Neuronal stem cell (in vitro differentiated cells): Measurements from ENCODE around the gene ARFRP1. TPM values are rescaled to one million over a fixed set of nuclear protein-coding genes. Genes with fewer than 3 reads are reported as not detected.
A peak's percentile ranks its signal among the peaks of the same experiment; 100 is the strongest.

ENCODE experiments used
- DNase-seq: peaks from one replicate; pipeline ENCODE4 v3.0.0-alpha.2; 2013; ENCODE audit warnings: low spot score
- H2AFZ ChIP-seq: one replicate; pipeline ENCODE4 v1.6.1; 2013; ENCODE audit warnings: mild to moderate bottlenecking, low read length, inconsistent platforms
- H2AK5ac ChIP-seq: 2 replicates; pipeline ENCODE4 v1.6.1; 2013; ENCODE audit warnings: low read depth, mild to moderate bottlenecking, inconsistent platforms, low read length, moderate library complexity, mixed read lengths
- H2BK120ac ChIP-seq: 2 replicates; pipeline ENCODE4 v1.6.1; 2013; ENCODE audit warnings: low read depth, mild to moderate bottlenecking, inconsistent platforms, low read length, moderate library complexity, mixed read lengths
- H2BK12ac ChIP-seq: one replicate; pipeline ENCODE4 v1.6.1; 2013; ENCODE audit warnings: low read length, inconsistent platforms
- H2BK15ac ChIP-seq: 2 replicates; pipeline ENCODE4 v1.6.1; 2013; ENCODE audit warnings: mild to moderate bottlenecking, low read length, inconsistent platforms, mixed read lengths
- H2BK5ac ChIP-seq: one replicate; pipeline ENCODE4 v1.6.1; 2013; ENCODE audit warnings: inconsistent platforms, mild to moderate bottlenecking, low read length, moderate library complexity
- H3K14ac ChIP-seq: one replicate; pipeline ENCODE4 v1.6.1; 2013; ENCODE audit warnings: low read length, inconsistent platforms
- H3K18ac ChIP-seq: 2 replicates; pipeline ENCODE4 v1.6.1; 2013; ENCODE audit warnings: low read length, inconsistent platforms
- H3K23ac ChIP-seq: 2 replicates; pipeline ENCODE4 v1.6.1; 2013; ENCODE audit warnings: low read depth, mild to moderate bottlenecking, mixed read lengths, low read length, inconsistent platforms; ENCODE audit not compliant: poor library complexity
- H3K27ac ChIP-seq: replicated peaks from 3 replicates; pipeline ENCODE4 v1.5.1; 2013; ENCODE audit warnings: low read length, inconsistent platforms
- H3K27me3 ChIP-seq, 3 experiments: 2 replicates each; pipeline ENCODE4 v1.6.1; 2013; ENCODE audit warnings: low read length in 3 of 3, mild to moderate bottlenecking in 2 of 3, inconsistent platforms in 1 of 3, low read depth in 1 of 3, mixed read lengths in 1 of 3, moderate library complexity in 1 of 3; ENCODE audit not compliant: control insufficient read depth in 3 of 3, insufficient read depth in 3 of 3
- H3K36me3 ChIP-seq, 2 donors: replicated peaks in 1 of 2; 2 replicates each; pipeline ENCODE4 v1.6.1; 2013; ENCODE audit warnings: low read length in 2 of 2; ENCODE audit not compliant: control insufficient read depth in 2 of 2, insufficient read depth in 2 of 2
- H3K4ac ChIP-seq: 2 replicates; pipeline ENCODE4 v1.6.1; 2013; ENCODE audit warnings: inconsistent platforms, mild to moderate bottlenecking, low read length, moderate library complexity
- H3K4me1 ChIP-seq, 2 donors: 1 replicate in 1 of 2; 2 replicates in 1 of 2; pipeline ENCODE4 v1.6.1; 2013; ENCODE audit warnings: low read length in 2 of 2, low read depth in 1 of 2; ENCODE audit not compliant: control insufficient read depth in 2 of 2, insufficient read depth in 1 of 2
- H3K4me2 ChIP-seq: one replicate; pipeline ENCODE4 v1.6.1; 2013; ENCODE audit warnings: mild to moderate bottlenecking, low read length, inconsistent platforms; ENCODE audit not compliant: insufficient read depth, poor library complexity, severe bottlenecking
- H3K4me3 ChIP-seq, 2 donors: 2 replicates each; pipeline ENCODE4 v1.5.1; 2013; ENCODE audit warnings: low read length in 2 of 2, mild to moderate bottlenecking in 2 of 2, inconsistent platforms in 1 of 2, moderate library complexity in 1 of 2
- H3K79me1 ChIP-seq: one replicate; pipeline ENCODE4 v1.6.1; 2013; ENCODE audit warnings: low read depth, mild to moderate bottlenecking, inconsistent platforms, low read length, moderate library complexity
- H3K9ac ChIP-seq: one replicate; pipeline ENCODE4 v1.6.1; 2013; ENCODE audit warnings: mild to moderate bottlenecking, low read depth, low read length, inconsistent platforms; ENCODE audit not compliant: poor library complexity
- H3K9me3 ChIP-seq, 2 donors: replicated peaks in 1 of 2; 2 replicates each; pipeline versions ENCODE3 to v1.6.1; 2013; ENCODE audit warnings: low read length in 2 of 2, mild to moderate bottlenecking in 2 of 2, inconsistent platforms in 1 of 2, low read depth in 1 of 2, mixed read lengths in 1 of 2, moderate library complexity in 1 of 2; ENCODE audit not compliant: control insufficient read depth in 2 of 2, insufficient read depth in 1 of 2
- H4K8ac ChIP-seq: one replicate; pipeline ENCODE4 v1.6.1; 2013; ENCODE audit warnings: low read depth, mild to moderate bottlenecking, inconsistent platforms, low read length, moderate library complexity
- H4K91ac ChIP-seq: one replicate; pipeline ENCODE4 v1.6.1; 2013; ENCODE audit warnings: low read length, low read depth, mild to moderate bottlenecking, inconsistent platforms; ENCODE audit not compliant: poor library complexity
- WGBS, 2 donors: extraction: QIAGEN DNeasy Blood & Tissue Kit; methylation state at CpG; one replicate each; pipeline ENCODE4 v1.1.7; 2013; ENCODE audit warnings: missing lambda C conversion rate in 2 of 2, mixed read lengths in 1 of 2; ENCODE audit not compliant: insufficient read length in 2 of 2, insufficient replicate concordance in 1 of 2; ENCODE audit errors: extremely low coverage in 2 of 2; 5-methylcytosine and 5-hydroxymethylcytosine counted together
- polyA plus RNA-seq, 2 experiments: library from polyadenylated mRNA; stranded (reverse); fragments of 200-250 nt; gene quantifications; one replicate each; pipeline ENCODE4 v1.2.3, GENCODE V29; 2013

Gene ARFRP1, protein sequence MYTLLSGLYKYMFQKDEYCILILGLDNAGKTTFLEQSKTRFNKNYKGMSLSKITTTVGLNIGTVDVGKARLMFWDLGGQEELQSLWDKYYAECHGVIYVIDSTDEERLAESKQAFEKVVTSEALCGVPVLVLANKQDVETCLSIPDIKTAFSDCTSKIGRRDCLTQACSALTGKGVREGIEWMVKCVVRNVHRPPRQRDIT
- polyA plus RNA-seq (2013, experiment 1 of 2): 8.8 TPM
- 8.0 TPM for polyA plus RNA-seq (2013, experiment 2 of 2)

DNA sequence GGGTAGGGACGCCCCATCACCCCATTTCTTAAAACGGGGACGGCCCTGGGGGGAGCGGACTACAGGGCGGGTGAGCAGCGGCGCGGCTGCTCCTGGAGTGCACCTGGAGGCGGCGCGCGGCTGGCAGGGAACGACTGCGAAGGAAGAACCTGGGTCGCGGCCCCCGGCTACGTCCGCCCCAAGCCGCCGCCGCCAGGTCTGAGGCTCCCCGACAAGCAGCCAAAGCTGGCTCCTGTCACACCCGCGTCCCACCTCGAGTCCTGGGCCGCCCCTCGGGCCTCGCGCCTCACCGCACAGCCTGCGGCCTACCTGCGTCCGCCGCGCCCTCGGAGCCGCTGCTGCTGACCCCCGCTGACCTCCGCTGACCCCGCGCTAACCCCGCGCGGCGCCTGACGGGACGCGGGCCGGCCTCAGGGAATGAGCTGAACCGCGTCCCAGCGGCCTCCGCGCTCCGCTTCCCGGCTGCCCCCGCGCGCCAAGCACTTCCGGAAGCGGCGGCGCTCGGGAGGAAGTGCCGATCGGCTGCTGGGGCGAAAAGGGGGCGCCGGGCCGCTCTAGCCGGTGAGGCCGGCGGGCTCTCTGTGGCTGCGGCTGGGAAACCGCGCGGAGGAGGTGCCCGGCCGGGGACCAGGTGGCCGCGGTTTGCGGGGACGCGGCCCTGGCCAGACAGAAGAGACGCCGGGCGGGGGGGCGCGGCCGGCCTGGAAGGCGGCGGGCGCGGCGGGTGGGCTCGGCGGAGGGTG, at the start of gene ARFRP1, which contains the start of gene ZGPAT:
ARFRP1 (minus strand) TSS at position 419 of the 743 bp plus-strand sequence. CDS start 885 bp downstream, outside the sequence.
ZGPAT (plus strand) TSS at position 482 of the 743 bp plus-strand sequence. CDS start 542 bp downstream, outside the sequence.
- H3K23ac ChIP-seq: peak within 1 kb of the TSS; percentile 99
- H3K27me3 ChIP-seq: no peaks in the 10 kb centered on the region
- H3K36me3 ChIP-seq: peaks cover 37 to 72% of the 10 kb centered on the region in 2 donors
- H3K4me1 ChIP-seq: peaks cover 12 to 13% of the 10 kb centered on the region in 2 donors
- peak within 1 kb of the TSS; percentile 87 for H2BK120ac ChIP-seq
- peaks cover 0 to 12% of the 10 kb centered on the region in 2 donors for H3K9me3 ChIP-seq
- H2BK12ac ChIP-seq: no peak within 1 kb of the TSS
- no peak within 1 kb of the TSS for H3K4ac ChIP-seq
- peak within 1 kb of the TSS; percentile 31 for H3K27ac ChIP-seq
- H2BK15ac ChIP-seq: peak within 1 kb of the TSS; percentile 64
- peak within 1 kb of the TSS; percentile 99 for H3K18ac ChIP-seq
- no peak within 1 kb of the TSS for H4K91ac ChIP-seq
- H2BK5ac ChIP-seq: peak within 1 kb of the TSS; percentile 82
- H4K8ac ChIP-seq: peak within 1 kb of the TSS; percentile 82
- WGBS, 2 donors: no CpG with 5 or more reads among the region's 98 CpGs
- H3K79me1 ChIP-seq: peaks cover 30% of the 10 kb centered on the region
- peak within 1 kb of the TSS; percentile 98 for H3K9ac ChIP-seq
- peak within 1 kb of the TSS; percentile 94 for H3K4me2 ChIP-seq
- H3K14ac ChIP-seq: peak within 1 kb of the TSS; percentile 90
- DNase-seq: peak; percentile 86
- peak within 1 kb of the TSS; percentile 99 for H2AK5ac ChIP-seq
- H2AFZ ChIP-seq: peak within 1 kb of the TSS; percentile 91
- peak within 1 kb of the TSS; percentile 91 for H3K4me3 ChIP-seq

DNA sequence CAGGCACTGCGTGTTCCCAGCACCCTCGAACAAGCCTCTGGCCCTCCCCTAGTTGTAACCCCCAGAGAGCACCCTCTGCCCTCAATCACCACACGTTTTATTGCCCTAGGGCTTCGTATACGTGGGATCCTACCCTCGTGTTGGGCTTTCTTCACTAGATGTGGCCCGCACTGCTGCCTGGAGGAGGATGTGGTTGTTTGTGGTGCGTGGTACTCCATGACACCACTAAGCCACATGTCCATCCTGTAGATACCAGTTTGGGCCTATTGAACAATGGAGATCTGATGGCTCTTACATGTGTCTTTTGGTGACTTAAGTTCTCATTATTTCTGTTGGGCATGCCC, 48.8 kb upstream of the ARFRP1 start:
- no peaks in the 10 kb centered on the region for H3K27me3 ChIP-seq
- no peak overlapping the region for H3K9ac ChIP-seq
- no peak overlapping the region for H2BK12ac ChIP-seq
- WGBS, 2 donors: no CpG with 5 or more reads among the region's 8 CpGs
- H3K79me1 ChIP-seq: peaks cover 2% of the 10 kb centered on the region
- DNase-seq: no peak
- H3K4me3 ChIP-seq: no peak overlapping the region
- H2AFZ ChIP-seq: no peak overlapping the region
- H3K9me3 ChIP-seq: no peaks in the 10 kb centered on the region
- no peaks in the 10 kb centered on the region for H3K4me1 ChIP-seq
- no peak overlapping the region for H3K27ac ChIP-seq
- H3K4me2 ChIP-seq: no peak overlapping the region
- no peak overlapping the region for H2BK120ac ChIP-seq
- H3K36me3 ChIP-seq: peaks cover 2 to 40% of the 10 kb centered on the region in 2 donors
- no peak overlapping the region for H3K23ac ChIP-seq
- no peak overlapping the region for H2BK5ac ChIP-seq
- no peak overlapping the region for H3K18ac ChIP-seq
- H2AK5ac ChIP-seq: peak overlapping the region; percentile 57
- no peak overlapping the region for H2BK15ac ChIP-seq
- H4K8ac ChIP-seq: no peak overlapping the region
- H3K14ac ChIP-seq: no peak overlapping the region
- no peak overlapping the region for H4K91ac ChIP-seq
- H3K4ac ChIP-seq: no peak overlapping the region

DNA sequence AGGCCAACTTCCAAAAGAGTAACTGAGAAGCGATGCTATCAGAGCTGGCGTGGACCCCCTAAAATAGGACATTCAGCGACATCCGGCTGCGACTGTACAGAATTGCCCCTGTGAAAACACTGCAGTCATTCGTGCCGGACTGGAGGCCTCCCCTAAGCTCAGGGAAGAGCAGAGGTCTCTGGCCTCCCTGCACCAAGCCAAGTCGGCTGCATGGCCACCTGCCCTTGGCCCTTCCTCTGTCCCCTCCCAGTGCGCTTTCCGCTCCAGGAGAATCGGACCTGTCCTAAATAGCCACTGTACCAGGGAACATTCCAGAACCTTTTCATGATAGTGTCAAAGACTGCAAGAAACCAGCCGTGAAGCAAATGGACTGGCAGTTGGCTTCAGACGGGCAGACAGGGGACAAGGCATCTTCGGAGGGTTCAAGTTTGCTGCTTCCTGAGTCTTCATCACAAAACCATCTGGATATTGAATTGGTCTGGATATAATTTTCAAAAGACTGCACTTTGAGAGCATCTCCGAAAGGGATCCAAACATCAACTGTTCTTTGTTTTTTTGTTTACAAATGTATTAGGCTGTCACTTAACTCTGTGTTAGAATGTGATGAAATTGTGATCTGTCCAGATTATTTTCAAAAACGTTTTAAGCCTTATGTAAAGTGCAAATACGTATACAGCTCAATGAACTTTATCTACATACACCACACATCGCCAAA, 48.3 kb upstream of the ARFRP1 start:
- no CpG with 5 or more reads among the region's 18 CpGs for WGBS, 2 donors
- no peak overlapping the region for H2BK12ac ChIP-seq
- H2BK120ac ChIP-seq: no peak overlapping the region
- H2AFZ ChIP-seq: no peak overlapping the region
- H3K4ac ChIP-seq: no peak overlapping the region
- no peak for DNase-seq
- no peak overlapping the region for H3K4me2 ChIP-seq
- no peak overlapping the region for H3K14ac ChIP-seq
- no peak overlapping the region for H2BK15ac ChIP-seq
- H3K23ac ChIP-seq: no peak overlapping the region
- no peaks in the 10 kb centered on the region for H3K27me3 ChIP-seq
- H3K27ac ChIP-seq: no peak overlapping the region
- H3K79me1 ChIP-seq: peaks cover 2% of the 10 kb centered on the region
- no peak overlapping the region for H3K18ac ChIP-seq
- no peak overlapping the region for H3K4me3 ChIP-seq
- H2AK5ac ChIP-seq: no peak overlapping the region
- H3K36me3 ChIP-seq: peaks cover 2 to 40% of the 10 kb centered on the region in 2 donors
- no peak overlapping the region for H3K9ac ChIP-seq
- H4K91ac ChIP-seq: no peak overlapping the region
- H4K8ac ChIP-seq: no peak overlapping the region
- H3K9me3 ChIP-seq: no peaks in the 10 kb centered on the region
- no peak overlapping the region for H2BK5ac ChIP-seq
- peaks cover 3% of the 10 kb centered on the region in 2 donors for H3K4me1 ChIP-seq
